ENCODE data around the gene ACVR1.

The ACVR1 gene

GRCh38 chr2:157790780-157791179 lies 85.3 kb downstream of the ACVR1 start:
- DNase-seq (ENCODE audit: low read depth): no peak

GRCh38 chr2:157789933-157790511 lies 86.1 kb downstream of the ACVR1 start:
- no peak for DNase-seq (ENCODE audit: low read depth)

- no peak for DNase-seq (ENCODE audit: low read depth)
Observed at GRCh38 chr2:157789256-157789655, 86.9 kb downstream of the ACVR1 start.

- DNase-seq (ENCODE audit: low read depth): no peak
Observed at GRCh38 chr2:157788201-157788600, 87.9 kb downstream of the ACVR1 start.

- no peak for DNase-seq (ENCODE audit: low read depth)
Observed at GRCh38 chr2:157787364-157787938, 88.7 kb downstream of the ACVR1 start.

- no peak for DNase-seq (ENCODE audit: low read depth)
Observed at GRCh38 chr2:157786663-157787363, 89.3 kb downstream of the ACVR1 start.

- DNase-seq (ENCODE audit: low read depth): no peak
Observed at GRCh38 chr2:157785866-157786662, 90.1 kb downstream of the ACVR1 start.

GRCh38 chr2:157785200-157785599 lies 90.9 kb downstream of the ACVR1 start:
- no peak for DNase-seq (ENCODE audit: low read depth)

- DNase-seq (ENCODE audit: low read depth): no peak
Observed at GRCh38 chr2:157784823-157785175, 91.3 kb downstream of the ACVR1 start.

- no peak for DNase-seq (ENCODE audit: low read depth)
Observed at GRCh38 chr2:157784169-157784822, 91.8 kb downstream of the ACVR1 start.

- no peak for DNase-seq (ENCODE audit: low read depth)
Observed at GRCh38 chr2:157783245-157783644, 92.9 kb downstream of the ACVR1 start.

- no peak for DNase-seq (ENCODE audit: low read depth)
Observed at GRCh38 chr2:157782057-157782845, 93.9 kb downstream of the ACVR1 start.

- DNase-seq (ENCODE audit: low read depth): no peak
Observed at GRCh38 chr2:157780211-157780610, 95.9 kb downstream of the ACVR1 start.

GRCh38 chr2:157779794-157780193 lies 96.3 kb downstream of the ACVR1 start:
- no peak for DNase-seq (ENCODE audit: low read depth)

- no peak for DNase-seq (ENCODE audit: low read depth)
Observed at GRCh38 chr2:157777427-157777826, 98.7 kb downstream of the ACVR1 start.

GRCh38 chr2:157771234-157771633 lies 104.9 kb downstream of the ACVR1 start:
- DNase-seq (ENCODE audit: low read depth): no peak

GRCh38 chr2:157769856-157770255 lies 106.3 kb downstream of the ACVR1 start:
- no peak for DNase-seq (ENCODE audit: low read depth)

GRCh38 chr2:157764386-157764785 lies 111.7 kb downstream of the ACVR1 start:
- DNase-seq (ENCODE audit: low read depth): no peak

- DNase-seq (ENCODE audit: low read depth): no peak
Observed at GRCh38 chr2:157761520-157761919, 114.6 kb downstream of the ACVR1 start.

GRCh38 chr2:157760949-157761348 lies 115.2 kb downstream of the ACVR1 start:
- DNase-seq (ENCODE audit: low read depth): no peak

- no peak for DNase-seq (ENCODE audit: low read depth)
Observed at GRCh38 chr2:157759855-157760254, 116.3 kb downstream of the ACVR1 start.

- DNase-seq (ENCODE audit: low read depth): no peak
Observed at GRCh38 chr2:157758586-157758985, 117.5 kb downstream of the ACVR1 start.

All from stimulated activated CD8-positive, alpha-beta memory T cell treated with anti-CD3 and anti-CD28 coated beads, Interleukin-12 subunit alpha, Interleukin-12 subunit beta, amount 100 ng/mL, for 4 hours (primary cell).